Ovary (tissue), 9 donors: ENCODE data around the gene CCDC85B. TPM values are rescaled to one million over a fixed set of nuclear protein-coding genes. Genes with fewer than 3 reads are reported as not detected.

Experiments
- DNase-seq, 5 donors: peaks; one replicate each; pipeline ENCODE4 v3.0.0-alpha.2; 2019 to 2020
- H3K27ac ChIP-seq, 2 donors: fragments of 200-600 bp; one replicate each; pipeline versions ENCODE4 v1.5.1 to v1.8.0; 2019 to 2022
- H3K27me3 ChIP-seq: fragments of 200-600 bp; one replicate; pipeline ENCODE4 v1.8.0; 2022
- H3K36me3 ChIP-seq: fragments of 200-600 bp; sonication (generic); one replicate; pipeline ENCODE4 v1.5.1; 2019
- H3K4me1 ChIP-seq: one replicate; pipeline ENCODE4 v1.8.1; 2013; ENCODE audit warnings: mild to moderate bottlenecking, moderate library complexity; ENCODE audit not compliant: insufficient read depth
- H3K4me3 ChIP-seq: fragments of 200-600 bp; sonication (generic); one replicate; pipeline ENCODE4 v1.5.1; 2017
- H3K9me3 ChIP-seq, 2 donors: fragments of 200-600 bp in 1 of 2; sonication (generic) in 1 of 2; one replicate each; pipeline versions ENCODE4 v1.5.1 to v1.8.1; 2013 to 2019; ENCODE audit warnings: mild to moderate bottlenecking in 1 of 2, moderate library complexity in 1 of 2
- CTCF ChIP-seq, 3 donors: fragments of 450-650 bp in 2 of 3; fragments of 200-600 bp in 1 of 3; IDR thresholded peaks; one replicate each; pipeline versions ENCODE4 v1.5.1 to v1.8.0; 2016 to 2022; ENCODE audit warnings: antibody characterized with exemption in 3 of 3, mild to moderate bottlenecking in 1 of 3
- EP300 ChIP-seq: sonication (generic); formaldehyde crosslinking; IDR thresholded peaks from one replicate; pipeline ENCODE4 v1.6.1; 2017; ENCODE audit warnings: antibody characterized with exemption
- POLR2A ChIP-seq: fragments of 450-650 bp; IDR thresholded peaks from one replicate; pipeline ENCODE4 v1.6.1; 2017; ENCODE audit warnings: antibody characterized with exemption, mild to moderate bottlenecking, moderate library complexity
- WGBS, 3 donors: extraction: QIAGEN DNeasy Blood & Tissue Kit in 1 of 3; methylation state at CpG; one replicate each; pipeline versions ENCODE4 v1.1.5 to v1.1.7; 2013 to 2017; 5-methylcytosine and 5-hydroxymethylcytosine counted together
- intact Hi-C, 4 donors: fragments of 100-400 bp; cut with DNase I; formaldehyde crosslinking; loops; one replicate each; pipeline versions ENCODE4 v1.11.0 to v1.15.1; 2022 to 2023
- polyA plus RNA-seq, 2 donors: library from polyadenylated mRNA; stranded (reverse); fragments of 200-250 nt in 1 of 2; fragments of 350-450 nt in 1 of 2; fragmentation: Illumina TruSeq in 1 of 2; extraction: RNeasy Lipid Tissue Mini Kit (QIAGEN cat#74804) in 1 of 2; gene quantifications; one replicate each; pipeline ENCODE4 v1.2.3, GENCODE V29; 2013 to 2014
- total RNA-seq, 7 donors: library from RNA; depleted of rRNA in 2 of 7; stranded (reverse); fragments of >200 nt in 2 of 7; fragmentation: NEBNext Ultra II Directional in 3 of 7; extraction: Animal tissue kit (Norgen Biotek cat#: 25700) in 3 of 7; gene quantifications; one replicate each; pipeline versions ENCODE4 v1.1.0 to v1.2.4, GENCODE V29; 2016 to 2023
- donor health status: DM: no; HTN: no; CAD: no; lungs with moderate emphysema.
- donor health status: DM: no; HTN: no; CAD: no.
- donor health status: Bipolar disorder and iron deficiency.
- donor health status: DM: yes; HTN: yes; CAD: no.
- donor health status: DM: no; HTN: no; CAD: no.
- donor health status: DM: yes; HTN: yes; CAD: no.

The CCDC85B gene
- total and polyA plus RNA-seq, 9 donors = 31.5 to 85.0 (median 55.6) TPM; not detected in 1

- H3K9me3 ChIP-seq = no peaks in the 10 kb centered on the region
- TF ChIP-seq EP300 (no peak), CTCF (IDR thresholded peaks at IDR 0.05) (no peak), POLR2A (no peak)
- no peaks in the 10 kb centered on the region for H3K27me3 ChIP-seq
- peak overlapping the region; percentile 58 to 79 for H3K27ac ChIP-seq
- no peak for DNase-seq
- H3K4me3 ChIP-seq = no peak overlapping the region
- WGBS, 3 donors = 64 to 73% (median 68%) methylated on average over 7 of the region's 7 CpGs
- intact Hi-C loops = no loop called here
- no peaks in the 10 kb centered on the region for H3K36me3 ChIP-seq
- H3K4me1 ChIP-seq = peaks cover 45% of the 10 kb centered on the region
These were observed 25.9 kb downstream of the CCDC85B start for GRCh38 chr11:65916391-65916790.

- H3K36me3 ChIP-seq = no peaks in the 10 kb centered on the region
- no peak for TF ChIP-seq EP300
- no peak for TF ChIP-seq CTCF (IDR thresholded peaks at IDR 0.05)
- H3K9me3 ChIP-seq = no peaks in the 10 kb centered on the region
- peak in 1 of 5 donors; percentile 52 for DNase-seq
- intact Hi-C loops = no loop called here
- WGBS, 3 donors = 77 to 81% (median 81%) methylated on average over 3 of the region's 3 CpGs
- peaks cover 40% of the 10 kb centered on the region for H3K4me1 ChIP-seq
- no peaks in the 10 kb centered on the region for H3K27me3 ChIP-seq
- peak overlapping the region; percentile 92 for H3K4me3 ChIP-seq
- peak overlapping the region in 1 of 2 donors; percentile 43 for H3K27ac ChIP-seq
These were observed 26.6 kb downstream of the CCDC85B start for GRCh38 chr11:65917077-65917433.

- WGBS, 3 donors = 57 to 63% (median 61%) methylated on average over 29 to 35 of the region's 35 CpGs
- TF ChIP-seq POLR2A = no peak
- TF ChIP-seq EP300 = no peak
- no peak for TF ChIP-seq CTCF (IDR thresholded peaks at IDR 0.05)
- intact Hi-C loops = loop anchor here in 1 of 4 donors (2.0 kb wide), 1 partner anchor 29 kb away; the partner anchor contains the start of gene FIBP
- Histone ChIP-seq H3K36me3 (no peaks in the 10 kb centered on the region), H3K9me3 (no peaks in the 10 kb centered on the region), H3K4me3 (peak overlapping the region; percentile 92), H3K27ac (peak overlapping the region; percentile 79 to 84), H3K27me3 (no peaks in the 10 kb centered on the region), H3K4me1 (peaks cover 37% of the 10 kb centered on the region)
- DNase-seq = peak in 4 of 5 donors; percentile 37 to 56 (median 56)
These were observed 27.1 kb downstream of the CCDC85B start for GRCh38 chr11:65917434-65918210.

- H3K36me3 ChIP-seq = no peaks in the 10 kb centered on the region
- intact Hi-C loops = loop anchor here in 1 of 4 donors (2.0 kb wide), 1 partner anchor 30 kb away; the partner anchor contains the start of gene FIBP
- no peaks in the 10 kb centered on the region for H3K9me3 ChIP-seq
- H3K4me1 ChIP-seq = peaks cover 37% of the 10 kb centered on the region
- H3K27ac ChIP-seq = peak within 1 kb of the TSS; percentile 79 to 84
- DNase-seq = peak in 1 of 5 donors; percentile 67
- TF ChIP-seq CTCF (IDR thresholded peaks at IDR 0.05) (peak in 1 of 3 donors; percentile 30), EP300 (no peak), POLR2A (peak; percentile 40)
- WGBS, 3 donors = 2 to 5% (median 2%) methylated on average over 28 to 77 of the region's 77 CpGs
- H3K4me3 ChIP-seq = peak within 1 kb of the TSS; percentile 92
- H3K27me3 ChIP-seq = no peaks in the 10 kb centered on the region
These were observed 28.0 kb downstream of the CCDC85B start, which contains the start of gene C11orf68 for GRCh38 chr11:65918211-65919140. C11orf68 (minus strand) TSS chr11:65919062; CDS start chr11:65919031, 31 bp downstream.
